Sigmoid colon (tissue), 4 donors: ENCODE data around the gene CSF1R.

Experiments used
- CTCF ChIP-seq, 4 experiments: fragments of 450-650 bp in 3 of 4; fragments of 200-600 bp in 1 of 4; IDR thresholded peaks; one replicate each; pipeline ENCODE4 v1.5.1; 2016 to 2019; ENCODE audit warnings: antibody characterized with exemption in 4 of 4, mild to moderate bottlenecking in 3 of 4, moderate library complexity in 2 of 4
- EP300 ChIP-seq, 4 donors: sonication (generic); formaldehyde crosslinking; IDR thresholded peaks; one replicate each; pipeline ENCODE4 v1.6.1; 2017; ENCODE audit warnings: antibody characterized with exemption in 4 of 4
- POLR2A ChIP-seq, 2 donors: fragments of 450-650 bp; IDR thresholded peaks; one replicate each; pipeline ENCODE4 v1.6.1; 2016; ENCODE audit warnings: antibody characterized with exemption in 2 of 2, mild to moderate bottlenecking in 2 of 2, moderate library complexity in 2 of 2
- POLR2AphosphoS5 ChIP-seq, 4 donors: sonication (generic); formaldehyde crosslinking; IDR thresholded peaks; one replicate each; pipeline ENCODE4 v1.6.1; 2017; ENCODE audit warnings: antibody characterized with exemption in 4 of 4

GRCh38 chr5:150042459-150042858, 43.9 kb downstream of the CSF1R start:
- TF ChIP-seq CTCF (IDR thresholded peaks at IDR 0.05) (no peak), POLR2A (IDR thresholded peaks at IDR 0.05) (no peak), EP300 (IDR thresholded peaks at IDR 0.05) (no peak), POLR2AphosphoS5 (IDR thresholded peaks at IDR 0.05) (no peak)
